GM12873 (cell line): ENCODE data around the gene NET1.

Experiments
- CTCF ChIP-seq: IDR thresholded peaks from 2 replicates; pipeline ENCODE4 v1.5.1; 2012; ENCODE audit warnings: low read depth, mild to moderate bottlenecking, moderate library complexity, low read length, control low read depth; ENCODE audit not compliant: insufficient read depth; ENCODE audit errors: missing control alignments

The NET1 gene

DNA sequence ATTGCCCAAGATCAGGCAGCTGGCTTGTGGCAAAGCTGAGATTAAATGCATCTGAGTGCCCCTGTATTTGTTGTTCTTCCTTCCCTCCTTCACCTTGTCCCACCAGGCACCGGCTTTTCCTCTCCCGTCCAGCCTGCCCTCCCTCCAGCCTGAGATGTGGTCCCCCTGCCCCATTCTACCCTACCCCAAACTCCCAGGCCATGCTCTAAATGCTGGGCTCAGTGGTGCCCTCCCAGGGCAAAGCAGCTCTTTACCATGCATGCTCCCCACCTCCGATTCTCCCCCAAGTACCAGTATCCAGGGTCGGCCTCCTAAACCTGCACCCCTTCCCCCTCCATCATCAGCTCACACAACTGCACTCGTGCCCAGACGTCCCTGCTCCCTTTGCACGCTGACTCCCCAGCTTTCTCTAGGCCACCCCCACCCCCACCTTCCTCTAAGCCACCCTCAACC is 50.5 kb downstream of the NET1 start:
- TF ChIP-seq CTCF = no peak

- TF ChIP-seq CTCF = no peak
Measured at GRCh38 chr10:5464546-5464945, 52.2 kb downstream of the NET1 start.

DNA sequence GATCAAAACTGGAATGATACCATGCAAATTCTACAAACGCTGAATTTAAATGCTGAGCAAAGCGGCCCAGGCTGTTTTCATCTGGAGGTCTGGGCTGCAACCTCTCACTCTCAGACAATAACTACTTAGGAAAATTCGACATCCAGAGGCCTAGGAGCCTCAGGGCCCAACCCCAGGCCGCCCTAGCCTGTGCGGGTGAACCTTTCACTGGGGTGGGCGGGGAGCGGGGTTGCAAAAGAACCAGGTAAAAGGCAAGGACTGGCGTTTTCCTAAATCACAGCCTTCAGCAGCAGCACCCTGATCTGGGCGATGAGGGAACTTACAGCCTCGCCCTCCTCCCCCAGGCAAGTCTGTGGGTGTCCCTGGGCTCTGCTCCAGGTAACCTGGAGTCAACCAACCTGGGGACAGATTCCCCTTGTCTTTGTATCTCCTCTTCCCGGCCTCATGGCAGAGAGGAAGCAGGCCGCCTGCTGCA is 53.7 kb downstream of the NET1 start:
- TF ChIP-seq CTCF = no peak

GRCh38 chr10:5466451-5467206 is 54.3 kb downstream of the NET1 start:
- no peak for TF ChIP-seq CTCF

DNA sequence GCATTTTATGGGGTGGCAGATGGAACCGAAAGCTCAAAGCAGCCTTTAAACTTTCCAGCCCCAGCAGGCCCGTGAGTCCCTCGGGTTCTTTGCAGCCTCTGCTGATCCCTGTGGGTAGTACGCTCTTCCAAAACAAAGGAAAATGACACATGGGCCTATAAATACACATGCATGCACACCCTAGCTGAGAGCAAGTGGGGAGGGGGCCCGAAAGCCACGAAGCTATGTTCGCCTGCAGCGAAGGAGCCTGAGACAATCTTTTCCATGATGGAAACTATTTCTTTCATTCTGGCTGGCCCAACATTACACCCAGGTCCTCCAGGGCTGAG is 54.8 kb downstream of the NET1 start:
- TF ChIP-seq CTCF = no peak

DNA sequence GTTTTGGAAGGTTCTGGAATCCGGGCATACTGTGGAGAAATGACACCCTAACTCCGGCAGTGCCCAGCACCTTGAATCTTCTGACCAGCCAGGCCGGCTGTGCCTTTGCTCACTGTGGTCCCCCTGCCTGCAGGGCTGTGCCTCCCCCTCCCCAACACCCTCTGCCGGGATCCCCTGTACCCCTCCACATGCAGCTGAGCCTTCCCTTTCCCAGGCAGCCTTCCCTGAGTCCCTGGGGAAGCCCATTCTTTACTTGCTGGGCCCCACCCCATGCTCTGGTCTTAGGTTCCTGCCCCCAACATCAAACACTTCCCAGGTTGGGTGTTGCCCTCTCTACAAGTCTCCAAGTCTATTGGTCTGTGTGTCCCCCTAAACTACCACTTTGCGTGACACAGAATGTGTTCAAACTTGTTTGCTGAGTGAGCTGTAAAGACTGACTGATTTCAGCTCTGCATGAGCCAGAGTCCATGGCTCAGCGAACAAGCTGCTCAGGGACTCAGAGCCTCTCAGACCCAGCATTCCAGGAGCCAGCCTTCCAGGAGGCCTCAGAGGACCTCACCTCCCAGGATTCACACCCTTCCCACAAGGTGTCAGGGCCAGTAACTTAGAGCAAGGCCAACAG is 55.4 kb downstream of the NET1 start:
- no peak for TF ChIP-seq CTCF

DNA sequence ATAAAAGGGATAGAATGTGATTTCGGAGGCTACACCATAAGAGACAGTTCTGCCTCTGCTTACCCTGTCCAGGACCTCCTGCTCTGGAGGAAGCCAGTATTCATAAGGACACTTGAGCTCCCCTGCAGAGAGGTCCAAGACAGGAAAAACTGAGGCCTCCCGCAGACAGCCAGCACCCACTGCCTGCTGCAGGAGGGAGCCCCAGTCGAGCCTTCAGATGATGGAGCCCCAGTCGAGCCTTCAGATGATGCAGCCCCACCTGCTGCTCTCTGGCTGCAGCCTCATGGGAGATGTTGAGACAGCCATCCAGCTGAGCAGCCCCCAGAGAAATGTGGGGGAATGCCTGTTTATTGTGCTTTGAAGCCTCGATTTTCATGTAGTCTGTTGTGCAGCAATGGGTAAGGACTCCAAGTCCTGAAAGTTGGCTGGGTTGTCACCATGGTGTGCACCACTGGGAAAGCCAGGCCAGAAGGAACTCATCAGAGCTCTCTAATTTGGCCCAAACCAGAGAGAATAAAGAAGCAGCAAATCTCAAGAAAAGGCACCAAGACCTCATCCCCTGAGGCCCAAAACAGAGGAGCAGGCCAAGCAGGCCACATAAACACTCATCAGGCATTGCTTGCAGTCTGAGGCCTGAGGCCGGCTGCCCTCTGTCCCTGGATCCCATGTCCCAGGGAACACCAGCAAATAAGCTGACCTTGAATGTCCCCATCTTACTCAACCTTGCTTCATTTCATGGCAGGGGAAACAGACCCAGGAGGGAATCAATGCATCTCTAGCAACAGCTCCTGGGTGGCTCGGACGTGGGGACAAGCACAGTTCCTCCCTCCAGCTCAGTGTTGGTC is 56.1 kb downstream of the NET1 start:
- no peak for TF ChIP-seq CTCF
